ENCODE measurements around the gene RSPH9. TPM values are rescaled to one million over a fixed set of nuclear protein-coding genes. Genes with fewer than 3 reads are reported as not detected.

The RSPH9 gene, protein sequence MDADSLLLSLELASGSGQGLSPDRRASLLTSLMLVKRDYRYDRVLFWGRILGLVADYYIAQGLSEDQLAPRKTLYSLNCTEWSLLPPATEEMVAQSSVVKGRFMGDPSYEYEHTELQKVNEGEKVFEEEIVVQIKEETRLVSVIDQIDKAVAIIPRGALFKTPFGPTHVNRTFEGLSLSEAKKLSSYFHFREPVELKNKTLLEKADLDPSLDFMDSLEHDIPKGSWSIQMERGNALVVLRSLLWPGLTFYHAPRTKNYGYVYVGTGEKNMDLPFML
- 0.42 TPM for total RNA-seq

DNA sequence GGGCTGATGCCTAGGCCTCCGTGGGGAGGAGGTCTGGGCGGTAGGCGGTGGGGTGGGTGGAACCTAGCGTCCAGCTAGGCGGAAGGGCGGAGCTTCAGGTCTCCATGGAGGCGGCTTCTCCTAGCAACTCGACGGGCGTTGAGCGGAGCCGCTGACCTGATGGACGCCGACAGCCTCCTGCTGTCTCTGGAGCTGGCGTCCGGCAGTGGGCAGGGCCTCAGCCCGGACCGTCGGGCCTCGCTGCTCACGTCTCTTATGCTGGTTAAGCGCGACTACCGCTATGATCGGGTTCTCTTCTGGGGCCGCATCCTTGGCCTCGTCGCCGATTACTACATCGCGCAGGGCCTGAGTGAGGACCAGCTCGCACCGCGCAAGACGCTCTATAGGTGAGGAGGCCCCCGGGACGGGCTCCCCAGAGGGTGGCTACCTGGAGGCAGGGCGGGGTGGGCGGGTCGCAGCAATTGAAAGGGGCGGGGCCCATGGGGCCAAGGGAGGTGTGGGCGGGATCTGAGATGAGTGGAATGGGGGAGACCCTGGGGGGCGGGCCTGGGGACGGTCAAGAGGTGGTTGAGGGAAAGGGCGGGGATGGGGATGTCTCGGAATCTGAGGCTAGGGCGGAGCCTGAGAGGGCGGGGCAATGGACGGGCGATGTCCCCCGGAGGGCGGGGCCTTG is at the start of gene RSPH9:
Gene RSPH9 (plus strand): TSS at position 97 of the 673 bp plus-strand sequence. CDS start 63 bp downstream, at position 160.
- Histone ChIP-seq H3K27me3 (ENCODE audit: insufficient read depth, low read length) (no peaks in the 10 kb centered on the region), H3K9me3 (ENCODE audit: low read depth, low read length) (no peaks in the 10 kb centered on the region), H3K4me3 (ENCODE audit: low read length) (peak within 1 kb of the TSS; percentile 40), H3K4me1 (ENCODE audit: insufficient read depth, low read length) (peaks cover 11% of the 10 kb centered on the region)

DNA sequence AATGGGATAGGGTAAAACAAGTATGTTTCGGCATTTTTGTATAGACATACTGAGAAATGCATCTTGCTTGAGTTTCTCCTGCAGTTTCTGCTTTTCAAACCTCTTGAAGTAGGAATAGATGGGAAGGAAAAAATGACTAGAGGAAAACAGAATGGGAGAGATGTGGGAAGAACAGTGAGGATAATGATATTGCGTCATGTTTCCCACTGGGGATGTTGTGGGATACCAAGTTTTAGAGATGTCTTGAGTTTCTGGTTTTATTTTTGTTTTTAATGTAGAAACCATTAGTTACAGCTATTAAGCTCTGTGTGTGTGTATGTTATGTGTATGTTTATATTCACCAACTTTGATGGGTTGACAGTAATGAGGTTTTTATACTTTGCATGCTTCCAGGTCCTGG is 44.2 kb upstream of the RSPH9 start:
- H3K4me3 ChIP-seq (ENCODE audit: low read length): no peak overlapping the region
- H3K4me1 ChIP-seq (ENCODE audit: insufficient read depth, low read length): no peaks in the 10 kb centered on the region
- H3K27me3 ChIP-seq (ENCODE audit: insufficient read depth, low read length): no peaks in the 10 kb centered on the region
- H3K9me3 ChIP-seq (ENCODE audit: low read depth, low read length): no peaks in the 10 kb centered on the region

- Histone ChIP-seq H3K4me3 (ENCODE audit: low read length) (no peak overlapping the region), H3K27me3 (ENCODE audit: insufficient read depth, low read length) (no peaks in the 10 kb centered on the region), H3K9me3 (ENCODE audit: low read depth, low read length) (no peaks in the 10 kb centered on the region), H3K4me1 (ENCODE audit: insufficient read depth, low read length) (peaks cover 9% of the 10 kb centered on the region)
Measured at GRCh38 chr6:43604174-43604573, 40.7 kb upstream of the RSPH9 start.

GRCh38 chr6:43606019-43606418 is 38.8 kb upstream of the RSPH9 start:
- Histone ChIP-seq H3K4me1 (ENCODE audit: insufficient read depth, low read length) (peaks cover 9% of the 10 kb centered on the region), H3K4me3 (ENCODE audit: low read length) (no peak overlapping the region), H3K9me3 (ENCODE audit: low read depth, low read length) (no peaks in the 10 kb centered on the region), H3K27me3 (ENCODE audit: insufficient read depth, low read length) (no peaks in the 10 kb centered on the region)

DNA sequence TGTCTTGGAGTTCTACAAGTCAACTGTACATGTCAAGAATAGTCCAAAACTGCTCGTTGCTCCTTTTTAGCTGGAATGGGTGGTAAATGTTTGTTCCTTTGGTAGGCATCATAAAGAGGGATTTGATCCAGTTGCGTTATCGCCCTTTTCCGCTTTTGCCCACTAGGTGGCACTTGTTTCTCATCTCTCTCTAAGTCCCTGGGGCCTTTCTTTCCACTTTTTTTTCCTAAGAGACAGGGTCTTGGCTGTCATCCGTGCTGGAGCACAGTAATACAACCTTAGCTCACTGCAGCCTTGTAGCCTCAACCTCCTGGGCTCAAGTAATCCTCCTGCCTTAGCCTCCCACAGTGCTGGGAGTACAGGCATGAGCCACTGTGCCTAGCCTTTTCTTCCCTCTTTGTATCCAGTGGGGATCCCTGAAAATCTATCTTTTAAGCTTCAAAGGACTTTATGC is 36.5 kb upstream of the RSPH9 start:
- H3K4me1 ChIP-seq (ENCODE audit: insufficient read depth, low read length): peaks cover 9% of the 10 kb centered on the region
- H3K4me3 ChIP-seq (ENCODE audit: low read length): no peak overlapping the region
- no peaks in the 10 kb centered on the region for H3K9me3 ChIP-seq (ENCODE audit: low read depth, low read length)
- no peaks in the 10 kb centered on the region for H3K27me3 ChIP-seq (ENCODE audit: insufficient read depth, low read length)

DNA sequence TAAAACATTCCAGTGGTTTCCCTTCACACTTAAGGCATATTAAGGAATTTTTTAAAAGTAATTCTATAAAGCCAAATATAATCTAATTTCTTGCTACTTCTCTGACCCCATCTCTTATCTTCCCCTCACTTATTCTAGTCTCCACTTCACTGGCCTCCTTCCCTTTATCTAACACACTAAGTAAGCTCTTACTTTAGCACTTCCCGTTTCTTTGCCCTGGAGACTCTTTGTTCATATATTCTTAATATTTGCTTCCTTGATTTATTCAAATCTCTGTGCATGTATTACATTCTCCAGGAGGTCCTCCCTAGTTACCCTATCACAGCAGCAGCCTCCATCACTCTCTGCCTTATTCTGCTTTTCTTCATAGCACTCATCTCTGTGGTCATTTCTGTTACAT is 36.0 kb upstream of the RSPH9 start:
- no peaks in the 10 kb centered on the region for H3K9me3 ChIP-seq (ENCODE audit: low read depth, low read length)
- no peaks in the 10 kb centered on the region for H3K27me3 ChIP-seq (ENCODE audit: insufficient read depth, low read length)
- H3K4me1 ChIP-seq (ENCODE audit: insufficient read depth, low read length): peaks cover 9% of the 10 kb centered on the region
- H3K4me3 ChIP-seq (ENCODE audit: low read length): no peak overlapping the region

DNA sequence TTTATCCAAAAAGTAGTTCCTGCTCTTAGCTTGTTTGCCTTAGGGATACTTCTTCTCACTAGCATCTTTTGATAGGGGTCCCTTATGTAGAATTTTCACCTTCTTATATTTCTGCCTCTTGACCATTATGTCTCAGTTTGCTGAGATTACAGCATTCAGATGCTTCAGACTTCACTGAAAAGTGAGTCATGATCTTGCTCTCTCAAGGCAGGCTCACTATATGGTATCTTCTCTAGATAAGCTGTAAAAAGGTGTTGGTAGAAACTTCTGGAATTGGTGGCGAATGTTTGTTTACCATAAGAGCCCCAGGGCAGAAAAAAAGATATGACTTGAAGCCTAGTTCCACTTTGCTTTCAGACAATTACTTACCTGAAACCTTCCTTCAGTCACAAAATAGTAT is 35.4 kb upstream of the RSPH9 start:
- peaks cover 9% of the 10 kb centered on the region for H3K4me1 ChIP-seq (ENCODE audit: insufficient read depth, low read length)
- H3K27me3 ChIP-seq (ENCODE audit: insufficient read depth, low read length): no peaks in the 10 kb centered on the region
- no peak overlapping the region for H3K4me3 ChIP-seq (ENCODE audit: low read length)
- H3K9me3 ChIP-seq (ENCODE audit: low read depth, low read length): no peaks in the 10 kb centered on the region

GRCh38 chr6:43610431-43610830 is 34.4 kb upstream of the RSPH9 start:
- Histone ChIP-seq H3K4me3 (ENCODE audit: low read length) (no peak overlapping the region), H3K27me3 (ENCODE audit: insufficient read depth, low read length) (no peaks in the 10 kb centered on the region), H3K9me3 (ENCODE audit: low read depth, low read length) (no peaks in the 10 kb centered on the region), H3K4me1 (ENCODE audit: insufficient read depth, low read length) (peaks cover 9% of the 10 kb centered on the region)

DNA sequence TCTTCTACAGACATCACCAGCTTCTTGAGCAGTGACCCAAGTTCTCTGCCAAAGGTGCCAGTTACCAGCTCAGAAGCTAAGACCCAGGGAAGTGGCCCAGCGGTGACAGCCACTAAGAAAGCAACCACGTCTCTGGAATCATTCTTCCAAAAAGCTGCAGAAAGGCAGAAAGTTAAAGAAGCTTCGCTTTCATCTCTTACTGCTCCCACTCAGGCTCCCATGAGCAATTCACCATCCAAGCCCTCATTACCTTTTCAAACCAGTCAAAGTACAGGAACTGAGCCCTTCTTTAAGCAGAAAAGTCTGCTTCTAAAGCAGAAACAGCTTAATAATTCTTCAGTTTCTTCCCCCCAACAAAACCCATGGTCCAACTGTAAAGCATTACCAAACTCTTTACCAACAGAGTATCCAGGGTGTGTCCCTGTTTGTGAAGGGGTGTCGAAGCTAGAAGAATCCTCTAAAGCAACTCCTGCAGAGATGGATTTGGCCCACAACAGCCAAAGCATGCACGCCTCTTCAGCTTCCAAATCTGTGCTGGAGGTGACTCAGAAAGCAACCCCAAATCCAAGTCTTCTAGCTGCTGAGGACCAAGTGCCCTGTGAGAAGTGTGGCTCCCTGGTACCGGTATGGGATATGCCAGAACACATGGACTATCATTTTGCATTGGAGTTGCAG is 31.0 kb upstream of the RSPH9 start:
- Histone ChIP-seq H3K27me3 (ENCODE audit: insufficient read depth, low read length) (no peaks in the 10 kb centered on the region), H3K9me3 (ENCODE audit: low read depth, low read length) (no peaks in the 10 kb centered on the region), H3K4me1 (ENCODE audit: insufficient read depth, low read length) (peaks cover 2% of the 10 kb centered on the region), H3K4me3 (ENCODE audit: low read length) (no peak overlapping the region)

DNA sequence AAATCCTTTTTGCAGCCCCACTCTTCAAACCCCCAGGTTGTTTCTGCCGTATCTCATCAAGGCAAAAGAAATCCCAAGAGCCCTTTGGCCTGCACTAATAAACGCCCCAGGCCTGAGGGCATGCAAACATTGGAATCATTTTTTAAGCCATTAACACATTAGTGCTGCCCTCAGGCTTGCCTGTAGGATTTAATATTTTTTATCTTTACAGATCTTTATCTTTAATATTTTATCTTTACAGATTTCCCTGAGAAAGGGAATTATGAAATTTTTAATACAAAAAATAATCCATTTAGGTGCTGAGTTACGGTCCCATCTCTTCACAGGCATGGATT is 30.5 kb upstream of the RSPH9 start:
- Histone ChIP-seq H3K4me3 (ENCODE audit: low read length) (no peak overlapping the region), H3K9me3 (ENCODE audit: low read depth, low read length) (no peaks in the 10 kb centered on the region), H3K27me3 (ENCODE audit: insufficient read depth, low read length) (no peaks in the 10 kb centered on the region), H3K4me1 (ENCODE audit: insufficient read depth, low read length) (no peaks in the 10 kb centered on the region)

GRCh38 chr6:43616725-43617472 is 27.9 kb upstream of the RSPH9 start:
- Histone ChIP-seq H3K9me3 (ENCODE audit: low read depth, low read length) (no peaks in the 10 kb centered on the region), H3K27me3 (ENCODE audit: insufficient read depth, low read length) (no peaks in the 10 kb centered on the region), H3K4me3 (ENCODE audit: low read length) (no peak overlapping the region), H3K4me1 (ENCODE audit: insufficient read depth, low read length) (no peaks in the 10 kb centered on the region)

- Histone ChIP-seq H3K4me1 (ENCODE audit: insufficient read depth, low read length) (peaks cover 5% of the 10 kb centered on the region), H3K4me3 (ENCODE audit: low read length) (no peak overlapping the region), H3K27me3 (ENCODE audit: insufficient read depth, low read length) (no peaks in the 10 kb centered on the region), H3K9me3 (ENCODE audit: low read depth, low read length) (no peaks in the 10 kb centered on the region)
Measured at GRCh38 chr6:43621078-43621835, 23.6 kb upstream of the RSPH9 start.

- H3K27me3 ChIP-seq (ENCODE audit: insufficient read depth, low read length): no peaks in the 10 kb centered on the region
- no peak overlapping the region for H3K4me3 ChIP-seq (ENCODE audit: low read length)
- H3K4me1 ChIP-seq (ENCODE audit: insufficient read depth, low read length): peaks cover 10% of the 10 kb centered on the region
- no peaks in the 10 kb centered on the region for H3K9me3 ChIP-seq (ENCODE audit: low read depth, low read length)
Measured at GRCh38 chr6:43621836-43622180, 23.0 kb upstream of the RSPH9 start.

DNA sequence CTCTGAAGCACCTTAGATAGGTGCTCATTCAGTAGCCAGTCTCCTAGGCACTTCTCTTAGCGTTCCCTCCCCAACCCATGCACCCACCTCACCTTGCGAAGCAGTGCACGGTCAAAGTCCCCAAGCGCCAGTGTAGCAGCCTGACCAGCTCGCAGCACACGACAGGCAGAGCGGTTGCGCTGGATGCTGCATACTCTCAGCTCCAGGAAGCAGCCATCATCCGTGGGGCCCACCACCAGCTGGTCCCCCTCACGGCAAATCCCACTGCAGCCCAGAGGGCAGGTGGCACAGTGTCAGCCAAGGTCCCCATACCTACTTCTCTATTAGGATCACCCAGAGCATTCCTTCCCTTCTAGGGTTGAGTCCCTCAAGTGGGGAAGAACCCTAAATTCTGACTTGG is 22.3 kb upstream of the RSPH9 start:
- Histone ChIP-seq H3K4me3 (ENCODE audit: low read length) (no peak overlapping the region), H3K27me3 (ENCODE audit: insufficient read depth, low read length) (no peaks in the 10 kb centered on the region), H3K9me3 (ENCODE audit: low read depth, low read length) (no peaks in the 10 kb centered on the region), H3K4me1 (ENCODE audit: insufficient read depth, low read length) (peaks cover 18% of the 10 kb centered on the region)

Data from mononuclear cell (primary cell).